HepG2 (cell line): Measurements from ENCODE around the gene IL4I1. TPM values are rescaled to one million over a fixed set of nuclear protein-coding genes. Genes with fewer than 3 reads are reported as not detected.

Source experiments
- CENPBD1 ChIP-seq: sonication (generic); formaldehyde crosslinking; IDR thresholded peaks from 2 replicates; pipeline ENCODE4 v1.8.0; 2022; ENCODE audit warnings: missing genetic modification reagents, low read depth, mild to moderate bottlenecking, borderline replicate concordance
- ELF1 ChIP-seq: sonication (generic); formaldehyde crosslinking; IDR thresholded peaks from 2 replicates; pipeline ENCODE4 v1.4.0; 2020; ENCODE audit warnings: missing genetic modification reagents
- FOXA1 ChIP-seq, 2 experiments: fragments of 450-650 bp in 1 of 2; sonication (generic) in 1 of 2; formaldehyde crosslinking in 1 of 2; IDR thresholded peaks; 2 replicates each; pipeline versions ENCODE4 v1.4.0 to v1.6.1; 2016 to 2020; ENCODE audit warnings: missing genetic modification reagents in 1 of 2
- HOXA7 ChIP-seq: sonication (generic); formaldehyde crosslinking; IDR thresholded peaks from 2 replicates; pipeline ENCODE4 v1.8.1; 2022; ENCODE audit warnings: mild to moderate bottlenecking, missing genetic modification reagents, moderate library complexity
- KDM6A ChIP-seq: IDR thresholded peaks from 2 replicates; pipeline ENCODE4 v1.6.1; 2016; ENCODE audit warnings: low read depth
- MED13 ChIP-seq: sonication (generic); formaldehyde crosslinking; IDR thresholded peaks from 2 replicates; pipeline ENCODE4 v1.5.0; 2020; ENCODE audit warnings: missing genetic modification reagents
- NFE2 ChIP-seq: sonication (generic); formaldehyde crosslinking; IDR thresholded peaks from 2 replicates; pipeline ENCODE4 v1.4.0; 2020; ENCODE audit warnings: missing genetic modification reagents
- NFKB2 ChIP-seq: sonication (generic); formaldehyde crosslinking; IDR thresholded peaks from 2 replicates; pipeline ENCODE4 v1.4.0; 2020; ENCODE audit warnings: missing genetic modification reagents, borderline replicate concordance
- SKI ChIP-seq: fragments of 450-650 bp; IDR thresholded peaks from one replicate; pipeline ENCODE4 v1.6.1; 2018; ENCODE audit warnings: mild to moderate bottlenecking; ENCODE audit not compliant: partially characterized antibody
- SRY ChIP-seq: sonication (generic); formaldehyde crosslinking; IDR thresholded peaks from 2 replicates; pipeline ENCODE4 v1.8.0; 2022; ENCODE audit warnings: mild to moderate bottlenecking, missing genetic modification reagents
- ZBTB1 ChIP-seq: sonication (generic); formaldehyde crosslinking; IDR thresholded peaks from 2 replicates; pipeline ENCODE4 v1.4.0; 2020; ENCODE audit warnings: missing genetic modification reagents, borderline replicate concordance
- ZFAT ChIP-seq: sonication (generic); formaldehyde crosslinking; conservative IDR thresholded peaks from 2 replicates; pipeline ENCODE4 v1.8.1; 2023; ENCODE audit warnings: missing genetic modification reagents, inconsistent platforms
- ZFP37 ChIP-seq: sonication (generic); formaldehyde crosslinking; IDR thresholded peaks from 2 replicates; pipeline ENCODE4 v1.4.0; 2020; ENCODE audit warnings: missing genetic modification reagents, borderline replicate concordance
- ZNF124 ChIP-seq: sonication (generic); formaldehyde crosslinking; IDR thresholded peaks from 2 replicates; pipeline ENCODE4 v1.4.0; 2020; ENCODE audit warnings: missing genetic modification reagents
- ZNF160 ChIP-seq: sonication (generic); formaldehyde crosslinking; IDR thresholded peaks from 2 replicates; pipeline ENCODE4 v1.8.0; 2022; ENCODE audit warnings: mild to moderate bottlenecking, inconsistent platforms, missing genetic modification reagents
- ZNF251 ChIP-seq: sonication (generic); formaldehyde crosslinking; IDR thresholded peaks from 2 replicates; pipeline ENCODE4 v1.9.0; 2021; ENCODE audit warnings: mild to moderate bottlenecking, missing genetic modification reagents
- ZNF280B ChIP-seq: sonication (generic); formaldehyde crosslinking; IDR thresholded peaks from 2 replicates; pipeline ENCODE4 v1.5.0; 2020; ENCODE audit warnings: missing genetic modification reagents, mild to moderate bottlenecking, borderline replicate concordance
- ZNF549 ChIP-seq: sonication (generic); formaldehyde crosslinking; IDR thresholded peaks from 2 replicates; pipeline ENCODE4 v1.5.0; 2020; ENCODE audit warnings: missing genetic modification reagents
- ZNF614 ChIP-seq: IDR thresholded peaks from 2 replicates; pipeline ENCODE4 v1.6.1; 2018; ENCODE audit warnings: missing biosample characterization, missing genetic modification reagents, inconsistent platforms, borderline replicate concordance
- ZNF83 ChIP-seq: sonication (generic); formaldehyde crosslinking; IDR thresholded peaks from 2 replicates; pipeline ENCODE4 v1.4.0; 2020; ENCODE audit warnings: missing genetic modification reagents, mild to moderate bottlenecking, borderline replicate concordance
- ZSCAN5A ChIP-seq: sonication (generic); formaldehyde crosslinking; IDR thresholded peaks from 2 replicates; pipeline ENCODE4 v1.8.0; 2022; ENCODE audit warnings: mild to moderate bottlenecking, missing genetic modification reagents, borderline replicate concordance
- ZSCAN9 ChIP-seq: IDR thresholded peaks from 2 replicates; pipeline ENCODE4 v1.6.1; 2016; ENCODE audit warnings: borderline replicate concordance
- polyA plus RNA-seq, 8 experiments: library from polyadenylated mRNA; depleted of rRNA in 3 of 8; stranded (reverse) in 7 of 8; unstranded in 1 of 8; fragments of >200 nt; fragmentation: Illumina TruSeq in 4 of 8; extraction: Trizol in 4 of 8; gene quantifications; 2 replicates each; pipeline versions ENCODE4 v1.2.1 to v1.2.3, GENCODE V29; 2011 to 2016; ENCODE audit warnings: low read depth in 4 of 8, missing spikeins in 1 of 8, mixed read lengths in 1 of 8; ENCODE audit not compliant: insufficient read depth in 1 of 8
- total RNA-seq, 5 experiments: library from RNA; depleted of rRNA; stranded (reverse); fragments of >200 nt; fragmentation: Illumina TruSeq; extraction: Trizol; gene quantifications; 2 replicates each; pipeline ENCODE4 v1.2.3, GENCODE V29; 2016; ENCODE audit warnings: low read depth in 1 of 5

IL4I1 gene
- total and polyA plus RNA-seq, 2 of the 13 experiments (the other 11 are each of a cell fraction or from before 2014, with no cell fraction given): not detected

GRCh38 chr19:49929611-49930482 is 33.2 kb upstream of the IL4I1 start (continued):
- TF ChIP-seq HOXA7 (CRISPR knock-in tag) (no peak), ZNF280B (no peak), ELF1 (no peak), ZNF614 (CRISPR knock-in tag) (no peak), SRY (CRISPR knock-in tag) (peak; percentile 23), SKI (no peak), ZSCAN5A (CRISPR knock-in tag) (no peak; the same call in 1 of the 2 replicates), ZNF549 (CRISPR knock-in tag) (no peak), ZNF251 (no peak), ZNF124 (CRISPR knock-in tag) (no peak), ZNF160 (CRISPR knock-in tag) (0 out of 2 replicates have a peak, but pooled peaks have one; percentile 58), NFKB2 (CRISPR knock-in tag) (peak; percentile 87), ZBTB1 (no peak), FOXA1 (IDR thresholded peaks at IDR 0.05) (no peak), FOXA1 (CRISPR knock-in tag; IDR thresholded peaks at IDR 0.05) (peak; percentile 26; the same call in 1 of the 2 replicates), CENPBD1 (no peak), ZNF83 (CRISPR knock-in tag) (no peak), KDM6A (CRISPR knock-in tag) (0 out of 2 replicates have a peak, but pooled peaks have one; percentile 8), ZFP37 (CRISPR knock-in tag) (0 out of 2 replicates have a peak, but pooled peaks have one; percentile 55), ZFAT (CRISPR knock-in tag) (0 out of 2 replicates have a peak, but pooled peaks have one; percentile 68), NFE2 (no peak), MED13 (peak; percentile 22; the same call in 1 of the 2 replicates), ZSCAN9 (CRISPR knock-in tag) (peak; percentile 39)
